Neural cell (in vitro differentiated cells): ENCODE measurements around the gene NFATC3.

Experiments
- EZH2 ChIP-seq: fragments of 200-600, 300-800 bp; shearing (Covaris generic), sonication (generic); IDR thresholded peaks from 2 replicates; pipeline ENCODE4 v1.6.1; 2014; ENCODE audit warnings: antibody characterized with exemption, low read length, borderline replicate concordance, mild to moderate bottlenecking; ENCODE audit not compliant: insufficient read depth, poor library complexity, severe bottlenecking
- POLR2AphosphoS5 ChIP-seq: IDR thresholded peaks from 2 replicates; pipeline ENCODE4 v1.6.1; 2012
- RAD21 ChIP-seq: fragments of 450-650 bp; conservative IDR thresholded peaks from 2 replicates; pipeline ENCODE4 v1.6.1; 2014; ENCODE audit warnings: antibody characterized with exemption, mild to moderate bottlenecking, moderate library complexity
- REST ChIP-seq: IDR thresholded peaks from 2 replicates; pipeline ENCODE4 v1.6.1; 2012; ENCODE audit warnings: borderline replicate concordance
- SMC3 ChIP-seq: fragments of 450-650 bp; conservative IDR thresholded peaks from 2 replicates; pipeline ENCODE4 v1.6.1; 2014; ENCODE audit warnings: antibody characterized with exemption, mild to moderate bottlenecking, moderate library complexity; ENCODE audit not compliant: poor library complexity

DNA sequence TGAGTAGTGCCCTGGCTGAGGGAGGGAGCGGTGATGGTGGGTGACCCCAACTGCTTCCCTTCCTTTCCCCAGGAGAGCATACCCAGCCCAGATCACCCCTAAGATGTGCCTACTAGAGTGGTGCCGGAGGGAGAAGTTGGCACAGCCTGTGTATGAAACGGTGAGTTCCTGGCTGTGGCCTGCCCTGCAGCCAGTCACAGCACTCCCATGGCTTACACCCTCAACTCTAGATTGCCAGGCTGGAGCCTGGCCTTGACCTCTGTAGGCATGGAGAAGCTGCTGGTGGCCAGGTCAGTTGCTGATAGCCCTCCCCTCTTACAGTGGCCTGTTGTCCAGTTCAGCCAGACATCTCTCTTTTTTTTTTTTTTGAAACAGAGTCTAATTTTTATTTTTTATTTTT, 8.6 kb upstream of the NFATC3 start:
- TF ChIP-seq RAD21 (no peak), EZH2 (no peak), SMC3 (no peak), POLR2AphosphoS5 (no peak), REST (no peak)
